Chondrocyte (in vitro differentiated cells): ENCODE measurements around the gene ZNF850. TPM values are rescaled to one million over a fixed set of nuclear protein-coding genes. Genes with fewer than 3 reads are reported as not detected.
A peak's percentile ranks its signal among the peaks of the same experiment; 100 is the strongest.
"Not testable (repeated sequence)": the region's sequence is repeated elsewhere in the genome, so short reads cannot be mapped to it uniquely, and the experiment has no call there.

Source experiments
- DNase-seq: peaks from one replicate; pipeline ENCODE4 v3.0.0; 2021; ENCODE audit warnings: mixed read lengths, low spot score
- H3K27ac Mint-ChIP-seq: one replicate; pipeline ENCODE4 v1.8.0; 2021; ENCODE audit warnings: mild to moderate bottlenecking, moderate library complexity, mixed read lengths; ENCODE audit not compliant: unreplicated experiment
- H3K27me3 Mint-ChIP-seq: 2 replicates; pipeline ENCODE4 v1.8.0; 2021; ENCODE audit warnings: low read depth, mixed read lengths
- H3K36me3 Mint-ChIP-seq: 2 replicates; pipeline ENCODE4 v1.8.0; 2021; ENCODE audit warnings: low read depth, mixed read lengths
- H3K4me1 Mint-ChIP-seq: 2 replicates; pipeline ENCODE4 v1.8.0; 2021; ENCODE audit warnings: low read depth, mild to moderate bottlenecking, mixed read lengths
- H3K4me3 Mint-ChIP-seq: one replicate; pipeline ENCODE4 v1.8.0; 2021; ENCODE audit warnings: mild to moderate bottlenecking, moderate library complexity, mixed read lengths; ENCODE audit not compliant: unreplicated experiment
- H3K9me3 Mint-ChIP-seq: 2 replicates; pipeline ENCODE4 v1.8.0; 2021; ENCODE audit warnings: low read depth, mixed read lengths
- total RNA-seq: library from RNA; stranded (reverse); gene quantifications from 3 replicates; pipeline ENCODE4 v1.2.1, GENCODE V29; 2021
- TF ChIP-seq, protein P1 (sequence below): fragments of 200-600 bp; sonication (generic); IDR thresholded peaks from 2 replicates; pipeline ENCODE4 v1.5.0; 2021; ENCODE audit warnings: antibody characterized with exemption, mild to moderate bottlenecking, moderate library complexity

Gene ZNF850
- total RNA-seq, 1 donor from 2014 or later = 4.0 TPM

DNA sequence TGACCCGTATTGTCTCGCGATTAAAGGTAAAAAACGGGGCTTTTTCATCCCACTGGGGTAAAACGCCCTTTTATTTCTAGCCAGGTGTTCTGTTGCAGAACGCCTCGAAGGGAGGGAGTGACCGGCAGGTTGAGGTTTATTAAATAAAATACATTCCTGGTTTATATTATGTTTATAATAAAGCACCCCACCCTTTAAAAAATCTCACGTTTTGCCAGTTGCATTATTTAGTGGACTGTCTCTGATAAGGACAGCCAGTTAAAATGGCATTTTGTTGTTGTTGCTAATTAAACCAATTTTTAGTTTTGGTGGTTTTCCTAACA, 25.1 kb upstream of the ZNF850 start:
- Mint-ChIP-seq H3K36me3 (peaks cover 8% of the 10 kb centered on the region), H3K9me3 (peaks cover 45% of the 10 kb centered on the region), H3K27ac (no peak overlapping the region), H3K4me1 (peaks cover 3% of the 10 kb centered on the region), H3K27me3 (no peaks in the 10 kb centered on the region), H3K4me3 (peak overlapping the region; percentile 67)
- DNase-seq = no peak
- TF ChIP-seq, protein P1, sequence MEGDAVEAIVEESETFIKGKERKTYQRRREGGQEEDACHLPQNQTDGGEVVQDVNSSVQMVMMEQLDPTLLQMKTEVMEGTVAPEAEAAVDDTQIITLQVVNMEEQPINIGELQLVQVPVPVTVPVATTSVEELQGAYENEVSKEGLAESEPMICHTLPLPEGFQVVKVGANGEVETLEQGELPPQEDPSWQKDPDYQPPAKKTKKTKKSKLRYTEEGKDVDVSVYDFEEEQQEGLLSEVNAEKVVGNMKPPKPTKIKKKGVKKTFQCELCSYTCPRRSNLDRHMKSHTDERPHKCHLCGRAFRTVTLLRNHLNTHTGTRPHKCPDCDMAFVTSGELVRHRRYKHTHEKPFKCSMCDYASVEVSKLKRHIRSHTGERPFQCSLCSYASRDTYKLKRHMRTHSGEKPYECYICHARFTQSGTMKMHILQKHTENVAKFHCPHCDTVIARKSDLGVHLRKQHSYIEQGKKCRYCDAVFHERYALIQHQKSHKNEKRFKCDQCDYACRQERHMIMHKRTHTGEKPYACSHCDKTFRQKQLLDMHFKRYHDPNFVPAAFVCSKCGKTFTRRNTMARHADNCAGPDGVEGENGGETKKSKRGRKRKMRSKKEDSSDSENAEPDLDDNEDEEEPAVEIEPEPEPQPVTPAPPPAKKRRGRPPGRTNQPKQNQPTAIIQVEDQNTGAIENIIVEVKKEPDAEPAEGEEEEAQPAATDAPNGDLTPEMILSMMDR = no peak

DNA sequence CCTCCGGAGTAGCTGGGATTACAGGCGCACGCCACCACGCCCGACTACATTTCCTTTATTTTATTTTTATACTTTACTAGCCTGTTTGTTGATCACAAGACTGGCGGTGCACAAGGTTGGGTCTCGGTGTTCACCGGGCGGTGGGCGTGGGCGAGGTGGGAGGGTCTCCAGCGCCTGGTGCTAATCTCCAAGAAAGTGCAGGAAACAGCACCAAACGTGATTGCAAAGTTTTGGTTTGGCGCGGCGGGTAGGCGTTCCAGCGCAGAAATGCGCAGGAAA, 24.0 kb upstream of the ZNF850 start:
- Mint-ChIP-seq H3K4me3 (no peak overlapping the region), H3K4me1 (peaks cover 3% of the 10 kb centered on the region)

DNA sequence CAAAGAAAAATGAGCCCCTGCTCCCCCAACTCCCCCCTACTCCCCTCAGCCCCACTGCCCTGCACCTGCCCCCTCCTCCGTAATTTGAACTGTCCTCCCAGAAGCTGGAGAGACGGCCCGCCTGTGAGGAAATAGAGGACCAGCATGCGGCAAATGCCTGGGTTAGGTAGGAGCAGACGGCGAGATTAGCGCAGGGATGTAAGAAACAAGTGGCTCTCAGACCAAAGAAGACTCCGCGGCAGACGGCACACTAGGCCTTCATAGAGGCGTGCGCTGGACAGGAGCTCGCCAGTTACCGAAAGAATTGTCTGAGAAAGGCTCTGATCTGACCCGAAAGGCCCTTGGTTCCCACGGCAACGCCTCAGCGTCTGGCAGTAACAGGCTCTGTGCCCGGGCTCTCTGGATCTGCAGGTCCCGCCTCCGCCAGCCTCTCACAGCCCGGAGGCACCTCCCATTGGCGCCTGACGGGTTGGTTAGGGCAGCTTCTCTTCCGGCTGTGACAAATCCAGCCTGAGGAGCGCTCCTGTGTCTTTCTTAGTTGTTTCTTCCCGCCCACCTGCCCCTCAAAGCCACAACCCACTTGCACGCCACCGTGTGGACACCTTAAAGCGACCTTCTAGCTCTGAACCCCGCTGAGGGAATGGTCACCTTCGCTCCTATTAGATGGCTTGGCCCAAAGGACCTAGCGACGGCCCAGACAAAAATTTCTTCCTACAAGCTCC, 19.0 kb upstream of the ZNF850 start:
- not testable (repeated sequence) for DNase-seq, H3K27me3 Mint-ChIP-seq

More for the DNA sequence above, 24.0 kb upstream of the ZNF850 start:
- no peak for DNase-seq
- H3K36me3 Mint-ChIP-seq = peaks cover 13% of the 10 kb centered on the region
- no peaks in the 10 kb centered on the region for H3K27me3 Mint-ChIP-seq
- TF ChIP-seq, protein P1 = no peak
- peaks cover 52% of the 10 kb centered on the region for H3K9me3 Mint-ChIP-seq
- no peak overlapping the region for H3K27ac Mint-ChIP-seq

DNA sequence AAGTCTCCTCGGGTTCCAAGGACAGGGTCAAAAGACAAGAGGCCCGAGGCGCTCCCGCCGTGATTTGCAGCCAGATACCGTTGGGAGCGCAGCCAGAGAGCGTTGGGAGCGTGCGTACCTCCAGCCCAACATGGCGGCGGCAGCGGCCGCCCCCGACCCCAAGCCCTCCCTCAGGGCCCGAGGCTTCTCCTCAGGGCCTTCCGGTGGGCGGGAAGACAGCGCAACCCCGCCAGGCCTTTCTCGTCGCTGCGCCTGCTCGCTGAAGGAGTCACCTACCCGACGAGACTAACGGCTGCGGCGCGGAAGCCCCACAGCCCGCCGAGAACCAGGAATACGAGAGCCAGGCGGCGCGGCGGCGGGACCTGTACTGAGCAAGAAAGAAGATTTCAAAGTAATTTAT, 3.2 kb upstream of the ZNF850 start:
- no peak for DNase-seq

More for the DNA sequence above, 19.0 kb upstream of the ZNF850 start:
- not testable (repeated sequence) for H3K27ac Mint-ChIP-seq, H3K4me3 Mint-ChIP-seq, H3K4me1 Mint-ChIP-seq, H3K36me3 Mint-ChIP-seq
- H3K9me3 Mint-ChIP-seq = peaks cover 53% of the 10 kb centered on the region

DNA sequence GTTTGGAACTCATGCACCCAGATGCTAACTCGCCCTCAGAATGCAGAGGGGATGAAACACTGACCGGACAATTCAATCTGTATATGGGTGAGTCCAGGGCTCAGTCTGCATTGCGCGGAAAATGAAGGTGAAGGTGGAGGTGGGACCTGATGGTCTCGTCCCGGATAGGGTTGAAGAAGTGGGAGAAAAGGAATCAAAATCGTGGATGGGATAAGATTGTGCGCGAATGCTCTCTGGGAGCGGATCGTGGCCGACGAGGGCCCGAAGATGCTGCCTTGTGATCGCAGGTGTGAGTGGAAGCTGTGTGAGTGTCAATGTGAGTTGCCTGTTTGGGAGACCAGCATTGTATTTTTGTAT, 594 bp upstream of the ZNF850 start:
- H3K27ac Mint-ChIP-seq = peak overlapping the region; percentile 99
- peak; percentile 27 for DNase-seq
- no peaks in the 10 kb centered on the region for H3K27me3 Mint-ChIP-seq
- peaks cover 22% of the 10 kb centered on the region for H3K4me1 Mint-ChIP-seq
- H3K9me3 Mint-ChIP-seq = peaks cover 35% of the 10 kb centered on the region
- TF ChIP-seq, protein P1 = no peak
- H3K36me3 Mint-ChIP-seq = peaks cover 12% of the 10 kb centered on the region
- peak overlapping the region; percentile 100 for H3K4me3 Mint-ChIP-seq

More for the DNA sequence above, 3.2 kb upstream of the ZNF850 start:
- Mint-ChIP-seq H3K27me3 (no peaks in the 10 kb centered on the region), H3K36me3 (peaks cover 6% of the 10 kb centered on the region), H3K4me3 (no peak overlapping the region), H3K27ac (no peak overlapping the region), H3K4me1 (peaks cover 22% of the 10 kb centered on the region), H3K9me3 (peaks cover 31% of the 10 kb centered on the region)
- TF ChIP-seq, protein P1 = no peak
